D721Med (cell line): ENCODE data around the gene SPPL2B.

Experiments
- DNase-seq: peaks from one replicate; pipeline ENCODE4 v3.0.0; 2011; ENCODE audit warnings: low spot score; ENCODE audit not compliant: insufficient read length
- FAIRE-seq: peaks from 2 replicates; lab custom pipeline; 2011; peaks lifted over from hg19 to GRCh38; lab: Jason Lieb, UNC
- TF ChIP-seq, protein P1 (sequence below): IDR thresholded peaks from 2 replicates; pipeline ENCODE4 v1.5.1; 2012; ENCODE audit warnings: mild to moderate bottlenecking, control low read depth; ENCODE audit not compliant: insufficient read depth; ENCODE audit errors: missing control alignments

SPPL2B gene

DNA sequence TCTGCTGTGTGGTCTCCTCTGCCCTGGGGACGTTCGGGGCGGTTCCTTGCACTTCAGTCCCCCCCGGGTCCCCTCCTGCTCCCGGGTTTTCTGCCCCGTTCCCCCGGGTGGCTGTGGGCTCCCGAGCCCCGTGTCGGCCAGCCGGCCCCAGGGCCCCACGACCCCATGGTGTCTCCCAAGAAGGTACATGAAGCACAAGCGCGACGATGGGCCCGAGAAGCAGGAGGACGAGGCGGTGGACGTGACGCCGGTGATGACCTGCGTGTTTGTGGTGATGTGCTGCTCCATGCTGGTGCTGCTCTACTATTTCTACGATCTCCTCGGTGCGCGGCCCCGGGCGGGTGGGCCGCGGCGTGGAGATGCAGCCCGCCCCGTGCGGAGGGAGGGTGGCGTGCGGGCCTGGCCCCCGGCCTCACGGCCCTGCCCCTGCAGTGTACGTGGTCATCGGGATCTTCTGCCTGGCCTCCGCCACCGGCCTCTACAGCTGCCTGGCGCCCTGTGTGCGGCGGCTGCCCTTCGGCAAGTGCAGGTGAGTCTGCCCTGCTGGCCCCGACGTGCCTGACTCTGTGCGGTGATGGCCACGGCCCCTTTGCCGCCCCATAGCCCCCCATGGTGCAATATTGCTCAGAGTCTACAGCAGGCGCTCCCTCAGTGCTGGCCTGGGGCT is 11.3 kb downstream of the SPPL2B start:
- no peak for FAIRE-seq
- TF ChIP-seq, protein P1, sequence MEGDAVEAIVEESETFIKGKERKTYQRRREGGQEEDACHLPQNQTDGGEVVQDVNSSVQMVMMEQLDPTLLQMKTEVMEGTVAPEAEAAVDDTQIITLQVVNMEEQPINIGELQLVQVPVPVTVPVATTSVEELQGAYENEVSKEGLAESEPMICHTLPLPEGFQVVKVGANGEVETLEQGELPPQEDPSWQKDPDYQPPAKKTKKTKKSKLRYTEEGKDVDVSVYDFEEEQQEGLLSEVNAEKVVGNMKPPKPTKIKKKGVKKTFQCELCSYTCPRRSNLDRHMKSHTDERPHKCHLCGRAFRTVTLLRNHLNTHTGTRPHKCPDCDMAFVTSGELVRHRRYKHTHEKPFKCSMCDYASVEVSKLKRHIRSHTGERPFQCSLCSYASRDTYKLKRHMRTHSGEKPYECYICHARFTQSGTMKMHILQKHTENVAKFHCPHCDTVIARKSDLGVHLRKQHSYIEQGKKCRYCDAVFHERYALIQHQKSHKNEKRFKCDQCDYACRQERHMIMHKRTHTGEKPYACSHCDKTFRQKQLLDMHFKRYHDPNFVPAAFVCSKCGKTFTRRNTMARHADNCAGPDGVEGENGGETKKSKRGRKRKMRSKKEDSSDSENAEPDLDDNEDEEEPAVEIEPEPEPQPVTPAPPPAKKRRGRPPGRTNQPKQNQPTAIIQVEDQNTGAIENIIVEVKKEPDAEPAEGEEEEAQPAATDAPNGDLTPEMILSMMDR = no peak
- no peak for DNase-seq

DNA sequence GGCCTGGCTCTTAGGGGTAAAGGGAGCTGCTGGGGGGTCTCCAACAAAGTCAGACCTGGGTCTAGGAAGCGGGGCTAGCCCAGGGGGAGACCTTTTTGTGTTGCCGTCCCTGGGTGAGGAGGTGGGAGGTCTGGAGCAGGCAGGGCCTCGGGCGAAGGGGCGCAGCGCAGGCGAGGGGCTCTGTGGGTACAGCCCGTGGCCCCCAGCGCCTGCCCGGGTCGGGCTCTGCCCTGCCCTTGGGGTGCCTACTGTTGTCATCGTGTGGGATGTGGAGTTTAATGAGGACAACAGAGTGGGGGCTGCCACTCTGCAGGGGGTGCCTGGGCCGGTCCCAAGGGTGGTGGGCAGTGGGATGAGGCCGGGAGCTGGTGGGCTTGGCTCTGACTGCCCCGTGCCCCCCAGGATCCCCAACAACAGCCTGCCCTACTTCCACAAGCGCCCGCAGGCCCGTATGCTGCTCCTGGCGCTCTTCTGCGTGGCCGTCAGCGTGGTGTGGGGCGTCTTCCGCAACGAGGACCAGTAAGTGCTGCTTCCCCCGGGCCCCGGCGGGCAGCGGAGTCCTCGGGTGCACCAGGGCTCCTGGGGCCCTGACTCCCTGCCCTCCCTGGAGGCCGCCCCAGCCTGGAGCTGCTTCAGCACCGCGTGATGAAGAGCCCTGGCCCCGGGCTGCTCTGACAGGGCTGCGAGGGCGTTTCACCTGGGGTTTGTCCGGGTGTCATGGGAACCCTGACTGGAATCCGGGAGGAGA is 12.2 kb downstream of the SPPL2B start:
- TF ChIP-seq, protein P1 = no peak
- DNase-seq (no peak), FAIRE-seq (no peak)

DNA sequence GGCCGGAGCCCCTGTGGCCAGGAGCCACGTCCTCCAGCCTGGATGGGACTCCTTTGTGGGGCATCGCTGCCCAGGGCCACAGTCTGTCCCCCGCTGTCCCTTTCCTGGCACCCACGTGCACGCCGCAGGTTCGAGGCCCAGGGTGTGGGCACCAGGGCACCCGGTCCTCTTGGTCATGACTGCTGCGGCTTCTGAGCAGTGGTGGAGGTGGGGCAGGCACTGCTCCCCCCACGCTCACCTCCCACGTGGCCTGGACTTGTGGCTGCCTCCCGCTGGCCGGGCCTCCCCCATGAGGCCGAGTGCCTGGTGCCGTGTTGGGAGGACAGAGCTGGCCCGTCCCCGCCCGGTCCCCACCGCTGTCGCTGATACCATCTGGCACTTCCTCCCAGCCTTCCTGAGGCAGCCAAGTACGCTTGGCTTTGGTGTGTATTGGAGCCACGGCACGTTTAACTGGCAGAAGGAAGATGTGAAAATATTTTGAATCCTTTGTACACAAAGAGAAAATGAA is 12.8 kb downstream of the SPPL2B start:
- TF ChIP-seq, protein P1 = no peak
- no peak for DNase-seq
- no peak for FAIRE-seq

DNA sequence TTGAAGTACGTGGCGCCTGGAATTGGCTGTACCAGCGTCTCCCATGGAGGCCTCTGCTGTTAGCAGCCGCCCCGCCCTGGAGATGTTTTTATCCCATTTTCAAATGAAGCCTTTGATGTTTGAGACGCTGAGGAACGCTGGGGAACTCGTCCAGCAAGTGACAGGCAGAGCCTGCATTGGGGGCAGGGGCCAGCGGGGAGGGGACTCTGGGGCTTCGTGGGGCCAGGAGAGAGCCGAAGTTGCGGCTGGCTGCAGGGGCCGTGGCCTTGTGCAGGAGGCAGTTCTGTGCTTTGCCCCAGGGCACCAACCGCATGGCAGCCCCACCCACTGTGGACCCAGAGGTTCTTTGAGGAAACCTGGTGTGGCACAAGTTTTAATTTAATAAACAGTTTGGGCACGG is 13.5 kb downstream of the SPPL2B start:
- TF ChIP-seq, protein P1 = no peak
- no peak for DNase-seq
- FAIRE-seq = no peak

DNA sequence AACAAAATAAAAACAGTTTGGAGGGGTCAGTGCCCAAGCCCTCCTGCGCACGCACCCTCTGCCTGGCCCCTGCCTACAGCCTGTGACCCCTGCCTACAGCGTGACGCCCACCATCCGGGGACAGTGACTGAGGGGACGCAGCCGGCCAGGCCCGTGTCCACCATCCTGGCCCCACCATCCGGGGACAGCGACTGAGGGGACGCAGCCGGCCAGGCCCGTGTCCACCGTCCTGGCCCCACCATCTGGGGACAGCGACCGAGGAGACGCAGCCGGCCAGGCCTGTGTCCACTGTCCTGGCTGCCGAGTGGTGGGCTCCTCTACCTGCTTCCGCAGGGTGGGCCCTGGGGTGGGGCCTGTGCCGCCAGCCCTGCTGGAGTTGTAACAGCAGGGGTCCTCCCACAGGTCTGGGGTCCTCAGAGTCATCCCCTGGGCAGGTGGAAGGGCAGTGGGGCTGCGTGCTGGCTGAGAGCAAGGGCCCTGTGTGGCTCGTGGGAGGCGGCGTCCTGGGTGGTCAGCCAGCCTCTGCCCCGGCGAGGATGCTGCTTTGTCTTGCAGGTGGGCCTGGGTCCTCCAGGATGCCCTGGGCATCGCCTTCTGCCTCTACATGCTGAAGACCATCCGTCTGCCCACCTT is 14.3 kb downstream of the SPPL2B start:
- DNase-seq (no peak), FAIRE-seq (no peak)
- TF ChIP-seq, protein P1 = no peak

DNA sequence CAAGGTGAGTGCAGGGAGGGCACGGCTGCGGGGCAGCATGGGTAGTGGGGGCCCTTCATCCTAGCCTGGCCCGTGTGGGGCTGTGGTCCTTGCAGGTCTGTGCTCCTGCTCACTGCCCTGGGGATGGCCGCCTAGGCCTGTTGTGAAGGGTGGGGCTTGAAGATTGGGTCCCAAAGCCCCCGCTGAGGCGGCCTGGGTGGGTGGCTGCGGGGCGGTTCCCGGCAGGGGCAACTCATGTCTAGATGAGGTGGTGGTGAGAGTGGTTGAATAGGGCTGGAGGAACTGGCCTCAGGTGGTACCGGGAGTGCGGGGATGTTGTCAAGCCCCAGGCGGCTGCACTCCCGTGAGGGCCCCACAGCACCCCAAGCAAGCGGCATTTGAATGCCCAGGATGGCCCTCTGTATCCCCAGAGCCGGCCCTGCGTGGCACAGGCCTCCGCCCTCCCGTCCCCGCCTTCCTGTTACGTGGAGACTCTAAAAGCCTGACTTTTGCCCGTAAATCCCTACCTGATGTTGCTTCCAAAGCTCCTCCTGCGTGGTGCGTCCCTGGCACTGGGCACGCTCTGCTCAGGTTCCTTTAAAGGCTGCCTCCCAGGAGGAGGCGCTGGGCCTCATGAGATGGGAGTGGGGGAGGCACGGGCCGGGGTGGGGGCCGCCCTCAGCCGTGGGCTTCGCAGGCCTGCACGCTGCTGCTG is 15.0 kb downstream of the SPPL2B start:
- TF ChIP-seq, protein P1 = no peak
- FAIRE-seq = no peak
- DNase-seq = no peak
